Ishikawa (cell line): ENCODE results near the gene SPINT2.

Experiments
- CEBPB ChIP-seq: IDR thresholded peaks from 2 replicates; pipeline ENCODE4 v1.6.1; 2012
- CREB1 ChIP-seq: IDR thresholded peaks from 2 replicates; pipeline ENCODE4 v1.6.1; 2012; ENCODE audit warnings: low read depth
- EP300 ChIP-seq: IDR thresholded peaks from 2 replicates; pipeline ENCODE4 v1.6.1; 2012; ENCODE audit warnings: borderline replicate concordance
- RAD21 ChIP-seq: IDR thresholded peaks from 2 replicates; pipeline ENCODE4 v1.6.1; 2012; ENCODE audit warnings: low read depth
- TAF1 ChIP-seq: IDR thresholded peaks from 2 replicates; pipeline ENCODE4 v1.6.1; 2012; ENCODE audit warnings: low read depth, mild to moderate bottlenecking
- YY1 ChIP-seq: IDR thresholded peaks from 2 replicates; pipeline ENCODE4 v1.6.1; 2012; ENCODE audit warnings: low read depth
- ZBTB7A ChIP-seq: IDR thresholded peaks from 2 replicates; pipeline ENCODE4 v1.6.1; 2012; ENCODE audit warnings: low read depth
- TF ChIP-seq, protein P1 (sequence below): IDR thresholded peaks from 2 replicates; pipeline ENCODE4 v1.6.1; 2012

DNA sequence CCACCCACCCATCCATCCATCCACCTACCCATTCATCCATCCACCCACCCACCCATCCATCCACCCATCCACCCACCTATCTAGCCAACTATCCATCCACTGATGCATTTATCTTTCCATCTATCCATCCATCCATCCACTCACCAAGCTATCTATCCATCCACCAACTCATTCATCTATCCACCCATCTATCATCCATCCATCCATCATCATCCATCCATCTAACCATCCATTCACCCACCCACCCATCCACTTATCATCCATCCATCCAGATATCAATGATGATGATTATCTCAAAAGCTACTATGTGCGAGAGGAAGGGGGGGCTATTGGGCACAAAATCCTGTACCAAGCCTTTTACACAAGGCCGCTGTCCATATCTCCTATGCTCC is 45.9 kb downstream of the SPINT2 start:
- TF ChIP-seq EP300, result no peak
- no peak for TF ChIP-seq CREB1
- TF ChIP-seq, protein P1, sequence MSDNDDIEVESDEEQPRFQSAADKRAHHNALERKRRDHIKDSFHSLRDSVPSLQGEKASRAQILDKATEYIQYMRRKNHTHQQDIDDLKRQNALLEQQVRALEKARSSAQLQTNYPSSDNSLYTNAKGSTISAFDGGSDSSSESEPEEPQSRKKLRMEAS, result no peak
- no peak for TF ChIP-seq YY1
- TF ChIP-seq TAF1, result no peak
- TF ChIP-seq RAD21, result no peak
- no peak for TF ChIP-seq CEBPB
- no peak for TF ChIP-seq ZBTB7A
